ENCODE measurements around the gene THEM4. TPM values are rescaled to one million over a fixed set of nuclear protein-coding genes. Genes with fewer than 3 reads are reported as not detected.

Gene THEM4
- total RNA-seq, 1 experiment from 2014 or later: 1.2 TPM

GRCh38 chr1:151847867-151848596 lies 61.3 kb downstream of the THEM4 start:
- intact Hi-C loops (cut with micrococcal nuclease; ENCODE audit: unreplicated experiment): no loop called here
- no peak overlapping the region for H3K27ac ChIP-seq (ENCODE audit: low read depth, low read length, poor library complexity, severe bottlenecking)
- H3K36me3 ChIP-seq (ENCODE audit: insufficient read depth, low read length, poor library complexity, severe bottlenecking): no peaks in the 10 kb centered on the region
- no peaks in the 10 kb centered on the region for H3K4me1 ChIP-seq (ENCODE audit: insufficient read depth, low read length, poor library complexity, severe bottlenecking)
- CTCF ChIA-PET: no interaction called here
- POLR2A ChIA-PET (ENCODE audit: low non-redundant PET): no interaction called here
- no TSS peak for BruUV-seq (replicated peaks)
- H3K4me3 ChIP-seq (ENCODE audit: low read depth, low read length, poor library complexity, severe bottlenecking): no peak overlapping the region
- no peaks in the 10 kb centered on the region for H3K9me3 ChIP-seq (ENCODE audit: low read depth, low read length, poor library complexity, severe bottlenecking)
- DNase-seq (ENCODE audit: low spot score): no peak
- peaks cover 81% of the 10 kb centered on the region for H3K27me3 ChIP-seq (replicated peaks; ENCODE audit: insufficient read depth, low read depth, low read length, poor library complexity)
- TF ChIP-seq EZH2 (IDR thresholded peaks at IDR 0.05; ENCODE audit: borderline replicate concordance, low read depth, low read length, poor library complexity, severe bottlenecking): no peak
- TF ChIP-seq, protein P1, sequence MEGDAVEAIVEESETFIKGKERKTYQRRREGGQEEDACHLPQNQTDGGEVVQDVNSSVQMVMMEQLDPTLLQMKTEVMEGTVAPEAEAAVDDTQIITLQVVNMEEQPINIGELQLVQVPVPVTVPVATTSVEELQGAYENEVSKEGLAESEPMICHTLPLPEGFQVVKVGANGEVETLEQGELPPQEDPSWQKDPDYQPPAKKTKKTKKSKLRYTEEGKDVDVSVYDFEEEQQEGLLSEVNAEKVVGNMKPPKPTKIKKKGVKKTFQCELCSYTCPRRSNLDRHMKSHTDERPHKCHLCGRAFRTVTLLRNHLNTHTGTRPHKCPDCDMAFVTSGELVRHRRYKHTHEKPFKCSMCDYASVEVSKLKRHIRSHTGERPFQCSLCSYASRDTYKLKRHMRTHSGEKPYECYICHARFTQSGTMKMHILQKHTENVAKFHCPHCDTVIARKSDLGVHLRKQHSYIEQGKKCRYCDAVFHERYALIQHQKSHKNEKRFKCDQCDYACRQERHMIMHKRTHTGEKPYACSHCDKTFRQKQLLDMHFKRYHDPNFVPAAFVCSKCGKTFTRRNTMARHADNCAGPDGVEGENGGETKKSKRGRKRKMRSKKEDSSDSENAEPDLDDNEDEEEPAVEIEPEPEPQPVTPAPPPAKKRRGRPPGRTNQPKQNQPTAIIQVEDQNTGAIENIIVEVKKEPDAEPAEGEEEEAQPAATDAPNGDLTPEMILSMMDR (conservative IDR thresholded peaks at IDR 0.05; ENCODE audit: low read depth, low read length): no peak

- H3K9me3 ChIP-seq (ENCODE audit: low read depth, low read length, poor library complexity, severe bottlenecking): no peaks in the 10 kb centered on the region
- no TSS peak for BruUV-seq (replicated peaks)
- no peaks in the 10 kb centered on the region for H3K36me3 ChIP-seq (ENCODE audit: insufficient read depth, low read length, poor library complexity, severe bottlenecking)
- CTCF ChIA-PET: interaction anchor here (0.9 kb wide), 1 partner anchor 155 kb away, joined by 3 read pairs; no protein-coding TSS in a partner anchor
- POLR2A ChIA-PET (ENCODE audit: low non-redundant PET): no interaction called here
- intact Hi-C loops (cut with micrococcal nuclease; ENCODE audit: unreplicated experiment): no loop called here
- peaks cover 69% of the 10 kb centered on the region for H3K27me3 ChIP-seq (replicated peaks; ENCODE audit: insufficient read depth, low read depth, low read length, poor library complexity)
- TF ChIP-seq, protein P1 (conservative IDR thresholded peaks at IDR 0.05; ENCODE audit: low read depth, low read length): no peak
- no peak for TF ChIP-seq EZH2 (IDR thresholded peaks at IDR 0.05; ENCODE audit: borderline replicate concordance, low read depth, low read length, poor library complexity, severe bottlenecking)
- no peaks in the 10 kb centered on the region for H3K4me1 ChIP-seq (ENCODE audit: insufficient read depth, low read length, poor library complexity, severe bottlenecking)
- no peak overlapping the region for H3K27ac ChIP-seq (ENCODE audit: low read depth, low read length, poor library complexity, severe bottlenecking)
- H3K4me3 ChIP-seq (ENCODE audit: low read depth, low read length, poor library complexity, severe bottlenecking): no peak overlapping the region
- no peak for DNase-seq (ENCODE audit: low spot score)
Observed at GRCh38 chr1:151846686-151847237, 62.5 kb downstream of the THEM4 start.

DNA sequence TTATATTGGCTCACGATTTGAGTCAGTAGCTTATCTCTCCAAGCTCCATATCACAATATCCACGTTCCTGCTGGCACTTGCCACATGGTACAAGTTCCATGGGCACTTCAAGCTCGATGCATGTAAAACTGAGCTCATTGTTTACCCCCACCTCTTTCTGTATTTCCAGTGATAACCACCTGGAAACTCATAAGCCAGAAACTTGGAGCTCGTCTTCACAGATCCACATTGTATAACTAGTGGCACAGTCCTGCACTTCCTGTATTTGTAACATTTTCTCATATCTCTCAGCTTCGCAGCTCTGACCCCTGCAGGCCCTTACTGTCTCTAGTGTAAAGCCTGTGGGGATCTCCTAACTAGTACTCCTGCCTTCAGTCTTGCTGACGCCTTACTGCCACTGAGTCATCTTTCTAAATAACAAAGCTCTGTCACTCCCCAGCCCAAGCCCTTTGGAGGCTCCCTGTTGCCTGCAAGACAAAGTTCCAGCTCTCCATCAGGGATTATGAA lies 63.2 kb downstream of the THEM4 start:
- Histone ChIP-seq H3K36me3 (ENCODE audit: insufficient read depth, low read length, poor library complexity, severe bottlenecking) (no peaks in the 10 kb centered on the region), H3K4me1 (ENCODE audit: insufficient read depth, low read length, poor library complexity, severe bottlenecking) (no peaks in the 10 kb centered on the region), H3K9me3 (ENCODE audit: low read depth, low read length, poor library complexity, severe bottlenecking) (no peaks in the 10 kb centered on the region), H3K27ac (ENCODE audit: low read depth, low read length, poor library complexity, severe bottlenecking) (no peak overlapping the region), H3K4me3 (ENCODE audit: low read depth, low read length, poor library complexity, severe bottlenecking) (no peak overlapping the region), H3K27me3 (replicated peaks; ENCODE audit: insufficient read depth, low read depth, low read length, poor library complexity) (peaks cover 66% of the 10 kb centered on the region)
- BruUV-seq (replicated peaks): no TSS peak
- ChIA-PET POLR2A (ENCODE audit: low non-redundant PET) (no interaction called here), CTCF (interaction anchor here (0.9 kb wide), 1 partner anchor 155 kb away, joined by 3 read pairs; no protein-coding TSS in a partner anchor)
- TF ChIP-seq, protein P1 (conservative IDR thresholded peaks at IDR 0.05; ENCODE audit: low read depth, low read length): no peak
- no peak for TF ChIP-seq EZH2 (IDR thresholded peaks at IDR 0.05; ENCODE audit: borderline replicate concordance, low read depth, low read length, poor library complexity, severe bottlenecking)
- no peak for DNase-seq (ENCODE audit: low spot score)
- intact Hi-C loops (cut with micrococcal nuclease; ENCODE audit: unreplicated experiment): no loop called here

Measured in A673 (cell line).